NB4 (cell line): ENCODE data around the gene PIGM.

Source experiments
- DNase-seq: peaks from one replicate; pipeline ENCODE4 v3.0.0; 2010; ENCODE audit warnings: low read depth
- H3K4me3 ChIP-seq: one replicate; pipeline ENCODE4 v1.5.1; 2011; ENCODE audit warnings: mild to moderate bottlenecking, low read depth, low read length, moderate library complexity
- MAX ChIP-seq: IDR thresholded peaks from 2 replicates; pipeline ENCODE4 v1.6.1; 2011; ENCODE audit warnings: low read depth, low read length
- MYC ChIP-seq: IDR thresholded peaks from 2 replicates; pipeline ENCODE4 v1.6.1; 2011; ENCODE audit warnings: low read depth, low read length
- POLR2A ChIP-seq: IDR thresholded peaks from 2 replicates; pipeline ENCODE4 v1.6.1; 2011; ENCODE audit warnings: mild to moderate bottlenecking; ENCODE audit not compliant: insufficient read length; ENCODE audit errors: extremely low read depth
- TF ChIP-seq, protein P1 (sequence below): IDR thresholded peaks from one replicate; pipeline ENCODE4 v1.5.1; 2012; ENCODE audit warnings: low read depth, low read length

The PIGM gene

DNA sequence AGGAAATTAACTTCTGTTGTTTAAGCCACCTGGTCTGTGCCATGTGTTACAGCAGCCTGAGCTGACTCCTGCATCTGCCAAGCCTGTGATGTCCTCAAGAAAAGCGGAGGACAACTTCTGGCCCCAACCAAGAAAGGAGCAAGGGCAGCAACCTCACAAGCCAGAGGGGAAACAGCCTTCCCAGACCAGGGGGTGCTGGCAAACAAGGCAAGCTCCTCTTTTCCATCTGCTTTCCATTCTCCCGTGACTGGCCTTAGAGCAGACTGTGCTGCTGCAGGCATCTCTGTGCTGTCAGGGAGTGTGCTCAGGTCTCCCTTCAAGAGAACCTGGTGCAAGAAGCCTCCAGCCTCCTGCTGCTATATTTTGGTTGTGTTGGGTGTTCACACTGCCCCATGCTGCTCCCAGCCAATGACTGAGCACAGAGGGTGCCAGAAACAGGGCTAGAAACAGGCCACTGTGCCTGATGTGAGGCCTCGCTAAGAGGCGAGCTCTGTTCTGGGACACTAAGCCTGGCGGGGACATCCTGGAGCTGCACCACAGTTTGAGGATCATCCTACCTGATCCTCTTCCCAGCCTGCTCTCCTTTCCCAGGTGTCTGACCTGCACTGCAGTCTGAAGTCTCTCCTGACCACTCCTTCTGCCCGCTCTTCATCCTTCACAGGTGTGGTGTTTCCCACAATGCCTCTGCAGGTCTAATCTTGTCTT is 50.3 kb downstream of the PIGM start:
- no peak overlapping the region for H3K4me3 ChIP-seq
- TF ChIP-seq POLR2A = no peak
- TF ChIP-seq, protein P1, sequence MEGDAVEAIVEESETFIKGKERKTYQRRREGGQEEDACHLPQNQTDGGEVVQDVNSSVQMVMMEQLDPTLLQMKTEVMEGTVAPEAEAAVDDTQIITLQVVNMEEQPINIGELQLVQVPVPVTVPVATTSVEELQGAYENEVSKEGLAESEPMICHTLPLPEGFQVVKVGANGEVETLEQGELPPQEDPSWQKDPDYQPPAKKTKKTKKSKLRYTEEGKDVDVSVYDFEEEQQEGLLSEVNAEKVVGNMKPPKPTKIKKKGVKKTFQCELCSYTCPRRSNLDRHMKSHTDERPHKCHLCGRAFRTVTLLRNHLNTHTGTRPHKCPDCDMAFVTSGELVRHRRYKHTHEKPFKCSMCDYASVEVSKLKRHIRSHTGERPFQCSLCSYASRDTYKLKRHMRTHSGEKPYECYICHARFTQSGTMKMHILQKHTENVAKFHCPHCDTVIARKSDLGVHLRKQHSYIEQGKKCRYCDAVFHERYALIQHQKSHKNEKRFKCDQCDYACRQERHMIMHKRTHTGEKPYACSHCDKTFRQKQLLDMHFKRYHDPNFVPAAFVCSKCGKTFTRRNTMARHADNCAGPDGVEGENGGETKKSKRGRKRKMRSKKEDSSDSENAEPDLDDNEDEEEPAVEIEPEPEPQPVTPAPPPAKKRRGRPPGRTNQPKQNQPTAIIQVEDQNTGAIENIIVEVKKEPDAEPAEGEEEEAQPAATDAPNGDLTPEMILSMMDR = no peak
- TF ChIP-seq MAX = no peak
- no peak for TF ChIP-seq MYC
- no peak for DNase-seq

DNA sequence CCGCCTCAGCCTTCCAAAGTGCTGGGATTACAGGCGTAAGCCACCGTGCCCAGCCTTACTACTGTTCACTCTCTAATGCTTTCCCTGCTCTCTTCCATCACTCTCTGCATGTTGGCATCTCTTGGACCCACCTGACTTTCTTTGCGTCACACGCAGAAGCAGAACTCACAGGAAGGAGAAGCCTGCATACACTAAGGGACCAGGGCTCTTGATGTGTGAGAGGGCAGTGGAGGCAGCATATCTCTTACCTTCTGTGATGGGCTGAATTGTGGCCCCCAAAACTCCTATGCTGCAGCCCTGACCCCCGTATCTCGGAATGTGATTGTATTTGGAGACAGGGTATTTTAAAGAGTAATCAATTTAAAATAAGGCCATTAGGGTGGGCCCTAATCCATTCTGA is 51.0 kb downstream of the PIGM start:
- no peak for DNase-seq
- no peak overlapping the region for H3K4me3 ChIP-seq
- TF ChIP-seq POLR2A (no peak), MAX (no peak), MYC (no peak)
- TF ChIP-seq, protein P1 = no peak

DNA sequence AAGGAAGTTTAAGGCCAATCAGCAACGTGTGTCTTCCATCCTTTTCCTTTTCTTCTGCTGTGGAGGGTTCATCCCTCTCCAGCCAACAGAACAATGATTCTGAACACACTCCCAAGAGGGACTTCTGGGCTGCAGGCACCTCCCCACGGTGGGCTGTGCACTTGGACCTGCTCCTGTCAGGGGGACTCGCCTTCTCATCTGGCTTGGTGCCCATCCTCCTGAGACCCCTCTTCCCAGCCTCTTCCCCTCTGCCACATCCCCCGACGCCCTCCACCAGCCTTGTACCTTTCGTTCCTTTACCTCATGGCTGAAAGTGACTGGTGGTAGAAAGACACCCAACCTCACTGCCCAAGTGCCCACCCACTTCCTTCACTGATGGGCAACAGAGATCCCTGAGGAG is 51.7 kb downstream of the PIGM start:
- no peak overlapping the region for H3K4me3 ChIP-seq
- TF ChIP-seq MYC = no peak
- TF ChIP-seq, protein P1 = no peak
- TF ChIP-seq POLR2A = no peak
- TF ChIP-seq MAX = no peak
- DNase-seq = no peak

- no peak for DNase-seq
- H3K4me3 ChIP-seq = no peak overlapping the region
- no peak for TF ChIP-seq MAX
- TF ChIP-seq, protein P1 = no peak
- TF ChIP-seq POLR2A = no peak
- TF ChIP-seq MYC = no peak
These were observed 52.5 kb downstream of the PIGM start for GRCh38 chr1:159979257-159979656.

DNA sequence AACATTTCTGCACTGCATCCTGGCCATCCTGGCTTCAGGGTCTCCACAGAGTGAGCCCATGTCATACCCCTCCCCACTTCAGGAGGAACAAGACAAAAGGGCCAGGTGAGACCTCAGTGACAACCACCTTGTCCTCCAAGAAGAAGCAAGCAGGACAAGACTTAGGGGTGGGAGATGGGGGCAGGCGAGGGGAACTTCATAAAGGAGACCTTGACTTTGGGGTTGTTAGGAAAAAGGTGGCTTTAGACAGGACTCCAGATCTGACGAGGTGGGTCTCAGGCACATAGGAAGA is 53.7 kb downstream of the PIGM start:
- no peak for DNase-seq
- H3K4me3 ChIP-seq = no peak overlapping the region
- TF ChIP-seq, protein P1 = no peak
- TF ChIP-seq POLR2A (no peak), MAX (no peak), MYC (no peak)
